Muscle of leg (tissue), 11 donors: Measurements from ENCODE around the gene CH25H. TPM values are rescaled to one million over a fixed set of nuclear protein-coding genes. Genes with fewer than 3 reads are reported as not detected.
A peak's percentile ranks its signal among the peaks of the same experiment; 100 is the strongest.

ENCODE experiments used
- DNase-seq: peaks from one replicate; pipeline ENCODE4 v3.0.0; 2013
- H3K27ac ChIP-seq: one replicate; pipeline ENCODE4 v1.5.1; 2013; ENCODE audit warnings: mild to moderate bottlenecking, low read length, control low read depth
- H3K27me3 ChIP-seq: one replicate; pipeline ENCODE4 v1.6.1; 2013; ENCODE audit warnings: low read length; ENCODE audit not compliant: control insufficient read depth, insufficient read depth
- H3K36me3 ChIP-seq: one replicate; pipeline ENCODE4 v1.6.1; 2013; ENCODE audit warnings: low read length; ENCODE audit not compliant: control insufficient read depth, insufficient read depth
- H3K4me1 ChIP-seq: one replicate; pipeline ENCODE4 v1.6.1; 2013; ENCODE audit warnings: low read length; ENCODE audit not compliant: control insufficient read depth, insufficient read depth
- H3K4me3 ChIP-seq: one replicate; pipeline ENCODE4 v1.5.1; 2013; ENCODE audit warnings: low read length, control low read depth
- H3K9me3 ChIP-seq: replicated peaks from 2 replicates; pipeline ENCODE4 v1.6.1; 2013; ENCODE audit warnings: low read depth, low read length; ENCODE audit not compliant: control insufficient read depth
- WGBS: methylation state at CpG from one replicate; pipeline ENCODE4 v1.1.5; 2013; ENCODE audit warnings: missing lambda C conversion rate; ENCODE audit not compliant: insufficient coverage; 5-methylcytosine and 5-hydroxymethylcytosine counted together
- polyA plus RNA-seq, 8 donors: library from polyadenylated mRNA; unstranded; fragments of 120-200 nt; gene quantifications; one replicate each; pipeline versions ENCODE4 v1.2.1 to v1.2.3, GENCODE V29; 2013; ENCODE audit warnings: inconsistent platforms in 1 of 8, low replicate concordance in 1 of 8; ENCODE audit not compliant: insufficient read length in 8 of 8, insufficient read depth in 1 of 8
- total RNA-seq: library from RNA; stranded (reverse); fragments of 120-200 nt; gene quantifications from one replicate; pipeline ENCODE4 v1.2.4, GENCODE V29; 2013

The CH25H gene
- total and polyA plus RNA-seq, 9 donors: 0.22 to 2.8 (median 0.39) TPM

GRCh38 chr10:89235073-89235798 lies 28.1 kb upstream of the CH25H start:
- 68% methylated on average over 8 of the region's 12 CpGs for WGBS
- no peaks in the 10 kb centered on the region for H3K27me3 ChIP-seq
- no peaks in the 10 kb centered on the region for H3K9me3 ChIP-seq
- peak; percentile 81 for DNase-seq
- H3K4me3 ChIP-seq: no peak overlapping the region
- peaks cover 13% of the 10 kb centered on the region for H3K36me3 ChIP-seq
- H3K27ac ChIP-seq: no peak overlapping the region
- no peaks in the 10 kb centered on the region for H3K4me1 ChIP-seq

GRCh38 chr10:89233033-89233432 lies 25.9 kb upstream of the CH25H start:
- Histone ChIP-seq H3K9me3 (no peaks in the 10 kb centered on the region), H3K27me3 (no peaks in the 10 kb centered on the region), H3K4me1 (no peaks in the 10 kb centered on the region), H3K36me3 (peaks cover 6% of the 10 kb centered on the region), H3K4me3 (no peak overlapping the region), H3K27ac (no peak overlapping the region)
- WGBS: 64% methylated on average over 1 of the region's 2 CpGs
- no peak for DNase-seq

- Histone ChIP-seq H3K36me3 (peaks cover 8% of the 10 kb centered on the region), H3K9me3 (no peaks in the 10 kb centered on the region), H3K4me1 (no peaks in the 10 kb centered on the region), H3K27me3 (no peaks in the 10 kb centered on the region), H3K27ac (no peak overlapping the region), H3K4me3 (no peak overlapping the region)
- no peak for DNase-seq
These were observed 21.8 kb upstream of the CH25H start for GRCh38 chr10:89228962-89229361.

- Histone ChIP-seq H3K36me3 (peaks cover 11% of the 10 kb centered on the region), H3K4me1 (no peaks in the 10 kb centered on the region), H3K27me3 (no peaks in the 10 kb centered on the region), H3K27ac (no peak overlapping the region), H3K9me3 (no peaks in the 10 kb centered on the region), H3K4me3 (no peak overlapping the region)
- 95% methylated on average over 2 of the region's 3 CpGs for WGBS
- DNase-seq: no peak
These were observed 21.0 kb upstream of the CH25H start for GRCh38 chr10:89228146-89228545.

- WGBS: no CpG with 5 or more reads among the region's 1 CpG
- no peaks in the 10 kb centered on the region for H3K9me3 ChIP-seq
- peak; percentile 37 for DNase-seq
- peaks cover 8% of the 10 kb centered on the region for H3K36me3 ChIP-seq
- H3K27me3 ChIP-seq: no peaks in the 10 kb centered on the region
- H3K27ac ChIP-seq: peak overlapping the region; percentile 35
- H3K4me3 ChIP-seq: no peak overlapping the region
- H3K4me1 ChIP-seq: no peaks in the 10 kb centered on the region
These were observed 19.8 kb upstream of the CH25H start for GRCh38 chr10:89226891-89227290.

- H3K9me3 ChIP-seq: no peaks in the 10 kb centered on the region
- 69% methylated on average over 4 of the region's 18 CpGs for WGBS
- H3K4me3 ChIP-seq: peak overlapping the region; percentile 11
- H3K27me3 ChIP-seq: no peaks in the 10 kb centered on the region
- peak overlapping the region; percentile 87 for H3K27ac ChIP-seq
- DNase-seq: peak; percentile 31
- no peaks in the 10 kb centered on the region for H3K4me1 ChIP-seq
- peaks cover 14% of the 10 kb centered on the region for H3K36me3 ChIP-seq
These were observed 17.8 kb upstream of the CH25H start for GRCh38 chr10:89224739-89225443.

- peak; percentile 45 for DNase-seq
- Histone ChIP-seq H3K36me3 (peaks cover 14% of the 10 kb centered on the region), H3K4me1 (no peaks in the 10 kb centered on the region), H3K9me3 (no peaks in the 10 kb centered on the region), H3K27ac (no peak overlapping the region), H3K4me3 (no peak overlapping the region), H3K27me3 (no peaks in the 10 kb centered on the region)
- no CpG with 5 or more reads among the region's 2 CpGs for WGBS
These were observed 14.8 kb upstream of the CH25H start for GRCh38 chr10:89221919-89222318.

- Histone ChIP-seq H3K4me1 (no peaks in the 10 kb centered on the region), H3K27me3 (no peaks in the 10 kb centered on the region), H3K27ac (no peak overlapping the region), H3K36me3 (peaks cover 16% of the 10 kb centered on the region), H3K9me3 (no peaks in the 10 kb centered on the region), H3K4me3 (no peak overlapping the region)
- 92% methylated on average over 2 of the region's 4 CpGs for WGBS
- no peak for DNase-seq
These were observed 12.5 kb upstream of the CH25H start for GRCh38 chr10:89219513-89220218.

- Histone ChIP-seq H3K4me3 (no peak overlapping the region), H3K27ac (peak overlapping the region; percentile 11)
- WGBS: no CpG with 5 or more reads among the region's 6 CpGs
These were observed 10.2 kb upstream of the CH25H start for GRCh38 chr10:89217057-89217990.

More at GRCh38 chr10:89217057-89217990, 10.2 kb upstream of the CH25H start:
- Histone ChIP-seq H3K27me3 (no peaks in the 10 kb centered on the region), H3K4me1 (no peaks in the 10 kb centered on the region), H3K36me3 (peaks cover 12% of the 10 kb centered on the region), H3K9me3 (no peaks in the 10 kb centered on the region)
- peak; percentile 75 for DNase-seq
